Mesothelial cell of epicardium (in vitro differentiated cells): ENCODE results near the gene ADAM12. TPM values are rescaled to one million over a fixed set of nuclear protein-coding genes. Genes with fewer than 3 reads are reported as not detected.
"Not testable (repeated sequence)": the region's sequence is repeated elsewhere in the genome, so short reads cannot be mapped to it uniquely, and the experiment has no call there.

Source experiments
- DNase-seq, 2 experiments: peaks; one replicate each; pipeline ENCODE4 v3.0.0; 2021; ENCODE audit warnings: low spot score in 2 of 2; ENCODE audit not compliant: unreplicated experiment in 2 of 2
- H3K27ac Mint-ChIP-seq: 2 replicates; pipeline ENCODE4 v1.8.0; 2021; ENCODE audit warnings: mixed read lengths
- H3K27me3 Mint-ChIP-seq: 2 replicates; pipeline ENCODE4 v1.8.0; 2021; ENCODE audit warnings: low read depth, mixed read lengths
- H3K36me3 Mint-ChIP-seq: 2 replicates; pipeline ENCODE4 v1.8.0; 2021; ENCODE audit warnings: mixed read lengths
- H3K4me1 Mint-ChIP-seq: 2 replicates; pipeline ENCODE4 v1.8.0; 2021; ENCODE audit warnings: mixed read lengths
- H3K4me3 Mint-ChIP-seq: 2 replicates; pipeline ENCODE4 v1.8.0; 2021; ENCODE audit warnings: mild to moderate bottlenecking, moderate library complexity, mixed read lengths
- H3K9me3 Mint-ChIP-seq: 2 replicates; pipeline ENCODE4 v1.8.0; 2021; ENCODE audit warnings: mixed read lengths
- total RNA-seq: library from RNA; stranded (reverse); gene quantifications from 3 replicates; pipeline ENCODE4 v1.2.1, GENCODE V29; 2021
- TF ChIP-seq, protein P1 (sequence below): fragments of 200-600 bp; sonication (generic); IDR thresholded peaks from one replicate; pipeline ENCODE4 v1.5.0; 2021; ENCODE audit warnings: antibody characterized with exemption; ENCODE audit not compliant: unreplicated experiment

ADAM12 gene
- total RNA-seq, 1 donor from 2014 or later, result 13.3 TPM

DNA sequence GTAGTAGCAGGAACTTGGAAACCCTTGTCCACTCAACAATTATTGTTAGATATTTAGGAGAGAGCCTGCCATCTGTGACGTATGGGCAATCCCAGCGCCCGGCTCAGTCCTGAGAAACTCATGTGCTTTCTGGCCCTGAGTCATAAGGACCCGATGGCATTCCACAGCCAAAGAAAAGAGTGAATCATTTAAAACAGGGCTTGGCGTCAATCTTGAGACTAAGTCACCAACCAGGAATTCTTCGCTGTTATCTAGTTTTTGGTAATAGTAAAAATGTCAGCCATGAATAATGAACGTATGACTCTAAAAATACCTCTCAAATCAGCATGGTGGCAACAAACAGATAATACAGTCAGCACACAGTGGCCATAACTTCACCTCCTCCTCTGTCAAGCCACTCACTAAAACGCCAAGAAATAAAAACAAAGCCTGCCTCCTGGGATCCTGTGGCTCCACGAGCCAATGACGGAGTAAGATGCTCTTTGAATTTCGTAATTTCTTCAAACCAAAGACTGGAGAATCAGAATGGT, 140.8 kb downstream of the ADAM12 start:
- no peak overlapping the region for H3K4me3 Mint-ChIP-seq
- TF ChIP-seq, protein P1, sequence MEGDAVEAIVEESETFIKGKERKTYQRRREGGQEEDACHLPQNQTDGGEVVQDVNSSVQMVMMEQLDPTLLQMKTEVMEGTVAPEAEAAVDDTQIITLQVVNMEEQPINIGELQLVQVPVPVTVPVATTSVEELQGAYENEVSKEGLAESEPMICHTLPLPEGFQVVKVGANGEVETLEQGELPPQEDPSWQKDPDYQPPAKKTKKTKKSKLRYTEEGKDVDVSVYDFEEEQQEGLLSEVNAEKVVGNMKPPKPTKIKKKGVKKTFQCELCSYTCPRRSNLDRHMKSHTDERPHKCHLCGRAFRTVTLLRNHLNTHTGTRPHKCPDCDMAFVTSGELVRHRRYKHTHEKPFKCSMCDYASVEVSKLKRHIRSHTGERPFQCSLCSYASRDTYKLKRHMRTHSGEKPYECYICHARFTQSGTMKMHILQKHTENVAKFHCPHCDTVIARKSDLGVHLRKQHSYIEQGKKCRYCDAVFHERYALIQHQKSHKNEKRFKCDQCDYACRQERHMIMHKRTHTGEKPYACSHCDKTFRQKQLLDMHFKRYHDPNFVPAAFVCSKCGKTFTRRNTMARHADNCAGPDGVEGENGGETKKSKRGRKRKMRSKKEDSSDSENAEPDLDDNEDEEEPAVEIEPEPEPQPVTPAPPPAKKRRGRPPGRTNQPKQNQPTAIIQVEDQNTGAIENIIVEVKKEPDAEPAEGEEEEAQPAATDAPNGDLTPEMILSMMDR, result no peak
- H3K9me3 Mint-ChIP-seq, result peaks cover 15% of the 10 kb centered on the region
- H3K36me3 Mint-ChIP-seq, result no peaks in the 10 kb centered on the region
- DNase-seq, result no peak
- H3K27ac Mint-ChIP-seq, result peak overlapping the region; percentile 77
- peaks cover 9% of the 10 kb centered on the region for H3K4me1 Mint-ChIP-seq
- H3K27me3 Mint-ChIP-seq, result no peaks in the 10 kb centered on the region

DNA sequence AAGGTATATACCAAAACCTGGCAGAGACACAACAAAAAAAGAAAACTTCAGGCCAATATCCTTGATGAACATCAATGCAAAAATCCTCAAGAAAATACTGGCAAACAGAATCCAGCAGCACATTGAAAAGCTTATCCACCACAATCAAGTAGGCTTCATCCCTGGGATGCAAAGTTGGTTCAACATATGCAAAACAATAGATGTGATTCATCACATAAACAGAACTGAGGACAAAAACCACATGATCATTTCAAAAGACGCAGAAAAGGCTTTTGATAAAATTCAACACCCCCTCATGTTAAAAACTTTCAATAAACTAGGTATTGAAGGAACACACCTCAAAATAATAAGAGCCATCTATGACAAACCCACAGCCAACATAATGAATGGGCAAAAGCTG, 141.9 kb downstream of the ADAM12 start:
- H3K36me3 Mint-ChIP-seq, H3K9me3 Mint-ChIP-seq, DNase-seq, H3K27me3 Mint-ChIP-seq, H3K27ac Mint-ChIP-seq, H3K4me1 Mint-ChIP-seq, H3K4me3 Mint-ChIP-seq: not testable (repeated sequence)

DNA sequence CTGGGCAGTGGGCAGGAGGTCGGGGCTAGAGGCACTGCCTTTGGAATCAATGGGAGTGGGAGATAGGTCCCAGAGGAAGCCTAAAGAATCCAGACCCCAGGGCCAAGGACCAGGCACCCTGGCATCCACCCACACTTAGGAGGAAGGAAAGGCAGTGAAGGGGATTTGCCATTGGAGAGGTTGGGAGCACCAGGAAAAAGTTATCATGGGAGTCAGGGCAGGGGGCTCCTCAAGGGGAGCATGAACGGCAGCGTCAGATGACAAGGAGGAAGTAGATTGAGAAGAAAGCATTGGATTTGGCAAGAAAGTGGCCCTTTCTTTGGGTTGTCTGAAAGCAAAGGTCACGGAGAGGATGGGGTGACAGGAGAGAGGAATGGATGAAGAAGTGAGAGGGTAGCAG, 142.8 kb downstream of the ADAM12 start:
- no peaks in the 10 kb centered on the region for H3K27me3 Mint-ChIP-seq
- no peaks in the 10 kb centered on the region for H3K9me3 Mint-ChIP-seq
- TF ChIP-seq, protein P1, result no peak
- DNase-seq, result no peak
- no peak overlapping the region for H3K27ac Mint-ChIP-seq
- no peaks in the 10 kb centered on the region for H3K36me3 Mint-ChIP-seq
- peaks cover 9% of the 10 kb centered on the region for H3K4me1 Mint-ChIP-seq
- H3K4me3 Mint-ChIP-seq, result no peak overlapping the region

DNA sequence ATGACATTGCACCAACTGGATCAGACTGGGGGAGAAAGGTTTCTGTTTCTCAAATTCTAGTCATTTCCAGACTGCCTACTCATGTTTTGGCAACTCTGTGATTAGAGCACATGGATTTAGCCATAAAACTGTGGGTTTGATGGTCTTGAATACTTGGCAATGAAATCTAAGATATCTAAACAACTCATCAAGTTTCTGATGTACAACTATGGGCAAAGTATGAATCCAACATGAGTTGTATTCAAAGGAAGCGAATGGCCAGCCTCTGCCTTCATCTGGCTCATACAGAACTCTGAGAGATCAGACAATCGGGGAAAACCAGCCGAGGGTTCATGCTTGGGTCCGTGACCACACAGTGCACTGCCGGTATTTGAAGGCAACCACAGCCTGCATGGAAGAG, 144.3 kb downstream of the ADAM12 start:
- no peak for DNase-seq
- no peak overlapping the region for H3K27ac Mint-ChIP-seq
- no peaks in the 10 kb centered on the region for H3K9me3 Mint-ChIP-seq
- TF ChIP-seq, protein P1, result no peak
- H3K4me1 Mint-ChIP-seq, result peaks cover 9% of the 10 kb centered on the region
- no peaks in the 10 kb centered on the region for H3K36me3 Mint-ChIP-seq
- no peaks in the 10 kb centered on the region for H3K27me3 Mint-ChIP-seq
- H3K4me3 Mint-ChIP-seq, result no peak overlapping the region

DNA sequence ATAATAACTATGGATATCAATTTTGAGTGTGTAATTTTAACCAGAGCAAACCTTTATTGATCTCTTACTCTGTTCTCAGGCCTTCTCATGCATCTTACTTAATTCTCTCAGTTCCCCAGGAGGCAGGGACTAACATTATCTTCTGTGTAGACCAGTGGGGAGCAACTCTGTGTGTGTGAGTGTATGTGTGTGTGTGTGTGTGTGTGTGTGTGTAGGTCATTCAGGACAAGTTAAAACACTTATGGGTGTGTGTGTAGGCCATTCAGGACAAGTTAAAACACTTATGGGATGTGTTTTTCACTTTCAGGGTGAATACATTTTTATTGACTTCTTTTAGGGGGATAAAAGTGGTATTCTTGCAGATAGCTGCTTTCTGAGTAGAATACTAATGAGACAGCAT, 145.0 kb downstream of the ADAM12 start:
- H3K9me3 Mint-ChIP-seq, result no peaks in the 10 kb centered on the region
- no peaks in the 10 kb centered on the region for H3K27me3 Mint-ChIP-seq
- TF ChIP-seq, protein P1, result no peak
- H3K36me3 Mint-ChIP-seq, result no peaks in the 10 kb centered on the region
- no peak overlapping the region for H3K27ac Mint-ChIP-seq
- H3K4me1 Mint-ChIP-seq, result peaks cover 9% of the 10 kb centered on the region
- H3K4me3 Mint-ChIP-seq, result no peak overlapping the region
- DNase-seq, result no peak

DNA sequence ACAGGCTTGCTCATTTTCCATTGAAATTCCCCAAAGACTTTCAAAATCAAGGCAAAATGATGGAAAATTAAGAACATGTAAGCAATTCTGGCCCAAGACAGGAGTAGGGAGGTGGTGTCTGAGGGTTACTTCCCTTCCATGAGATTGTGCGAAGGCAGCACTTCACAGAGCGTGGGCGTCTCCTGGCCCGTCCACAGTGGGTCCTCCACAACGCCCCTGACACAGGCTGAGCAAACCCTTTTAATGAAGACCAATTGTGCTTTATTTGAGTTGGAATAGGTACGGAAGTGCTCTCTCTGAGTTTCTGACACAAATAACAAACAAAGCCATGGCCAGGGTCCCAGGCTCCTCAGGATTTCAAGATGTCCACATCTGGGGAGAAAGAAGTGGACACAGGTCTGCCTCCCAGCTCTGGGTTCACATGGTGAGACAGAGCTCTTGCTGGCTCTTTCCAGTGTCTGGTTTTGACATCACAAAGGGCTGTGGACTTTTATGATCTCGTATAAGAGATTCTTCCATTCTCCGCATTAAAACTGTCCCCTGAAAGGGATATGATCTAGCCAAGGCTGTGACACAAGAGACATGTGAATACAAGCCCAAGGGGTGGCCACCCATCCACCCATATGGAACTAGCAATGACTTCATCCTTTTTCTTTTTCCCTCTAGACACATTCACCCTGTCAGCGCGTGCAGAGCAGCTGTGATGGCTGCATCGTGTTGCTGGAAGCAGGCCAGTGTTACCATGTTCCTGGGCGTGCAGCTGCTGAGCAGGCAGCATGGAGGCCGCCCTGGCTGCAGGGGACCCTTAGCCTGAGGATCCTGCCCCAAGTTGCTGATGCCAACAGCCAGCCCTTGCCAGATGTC, 145.6 kb downstream of the ADAM12 start:
- TF ChIP-seq, protein P1, result no peak
- Mint-ChIP-seq H3K4me3 (no peak overlapping the region), H3K4me1 (peaks cover 5% of the 10 kb centered on the region), H3K27me3 (no peaks in the 10 kb centered on the region), H3K9me3 (no peaks in the 10 kb centered on the region), H3K27ac (no peak overlapping the region), H3K36me3 (no peaks in the 10 kb centered on the region)
- DNase-seq, result no peak
